Mucosa of stomach (tissue), 1 donor: Measurements from ENCODE around the gene TTLL6.
A peak's percentile ranks its signal among the peaks of the same experiment; 100 is the strongest.
"Not testable (repeated sequence)": the region's sequence is repeated elsewhere in the genome, so short reads cannot be mapped to it uniquely, and the experiment has no call there.

Experiments used
- H3K27me3 ChIP-seq: one replicate; pipeline ENCODE4 v1.7.0; 2013; ENCODE audit warnings: mild to moderate bottlenecking, low read length; ENCODE audit not compliant: control insufficient read depth, insufficient read depth
- H3K36me3 ChIP-seq: one replicate; pipeline ENCODE4 v1.7.0; 2013; ENCODE audit warnings: low read length; ENCODE audit not compliant: control insufficient read depth, insufficient read depth
- H3K4me1 ChIP-seq: one replicate; pipeline ENCODE4 v1.7.0; 2013; ENCODE audit warnings: mild to moderate bottlenecking, low read length; ENCODE audit not compliant: control insufficient read depth, insufficient read depth
- H3K4me3 ChIP-seq: one replicate; pipeline ENCODE4 v1.7.0; 2013; ENCODE audit warnings: low read length
- H3K9ac ChIP-seq: one replicate; pipeline ENCODE4 v1.7.0; 2013; ENCODE audit warnings: mild to moderate bottlenecking, low read length, moderate library complexity
- H3K9me3 ChIP-seq: one replicate; pipeline ENCODE4 v1.7.0; 2013; ENCODE audit warnings: mild to moderate bottlenecking, low read length, moderate library complexity; ENCODE audit not compliant: control insufficient read depth
- donor health status: Pancreatic carcinoma.

Gene TTLL6

DNA sequence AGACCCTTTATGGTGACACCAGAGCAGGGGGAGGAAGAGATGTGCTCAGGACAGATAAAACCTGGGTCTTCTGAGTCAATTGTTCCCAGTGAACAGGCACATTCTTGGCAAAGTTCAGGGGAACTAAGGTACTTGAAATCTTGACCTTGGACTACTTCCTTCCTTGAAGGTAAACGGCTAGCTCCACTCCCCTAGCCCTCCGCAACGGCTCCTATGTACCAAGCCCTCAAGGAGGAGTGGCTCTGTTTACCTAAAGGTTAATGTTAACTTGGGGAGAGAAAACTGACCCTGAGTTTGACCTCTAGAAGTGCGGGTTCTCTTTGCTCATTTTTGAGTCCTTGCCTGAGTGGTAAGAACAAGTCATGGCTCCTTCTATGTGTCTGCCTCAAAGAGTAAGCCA is 7.8 kb downstream of the TTLL6 start:
- Histone ChIP-seq H3K4me3 (no peak overlapping the region), H3K27me3 (no peaks in the 10 kb centered on the region)

DNA sequence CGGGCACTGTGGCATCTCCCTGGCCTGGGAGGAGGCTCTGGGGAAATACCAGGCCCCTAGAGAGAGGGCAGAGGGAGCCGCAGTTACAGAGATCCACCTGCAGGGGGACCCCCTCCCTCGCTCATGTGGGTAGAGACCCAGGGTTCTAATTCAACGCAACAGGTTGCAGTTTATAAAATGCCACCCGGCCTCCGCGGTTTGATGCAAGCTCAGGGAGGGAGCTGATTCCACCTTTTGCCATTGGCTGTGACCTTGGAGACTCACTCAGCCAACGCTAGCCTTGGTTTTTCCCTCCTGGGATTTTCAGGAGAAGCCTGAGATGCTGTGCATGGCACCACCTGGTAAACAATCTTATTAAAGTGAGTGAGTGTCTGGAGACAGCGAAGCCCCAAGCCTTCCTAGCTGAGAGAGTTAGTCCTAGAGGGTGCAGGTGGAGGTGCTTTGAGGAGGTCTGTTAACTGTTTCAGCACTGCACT is 12.1 kb downstream of the TTLL6 start:
- Histone ChIP-seq H3K9me3 (no peaks in the 10 kb centered on the region), H3K4me3 (no peak overlapping the region), H3K4me1 (peaks cover 34% of the 10 kb centered on the region), H3K27me3 (no peaks in the 10 kb centered on the region), H3K9ac (no peak overlapping the region), H3K36me3 (no peaks in the 10 kb centered on the region)

More for the DNA sequence above, 7.8 kb downstream of the TTLL6 start:
- no peaks in the 10 kb centered on the region for H3K36me3 ChIP-seq
- H3K9me3 ChIP-seq: no peaks in the 10 kb centered on the region
- H3K4me1 ChIP-seq: peaks cover 20% of the 10 kb centered on the region
- peak overlapping the region; percentile 19 for H3K9ac ChIP-seq

DNA sequence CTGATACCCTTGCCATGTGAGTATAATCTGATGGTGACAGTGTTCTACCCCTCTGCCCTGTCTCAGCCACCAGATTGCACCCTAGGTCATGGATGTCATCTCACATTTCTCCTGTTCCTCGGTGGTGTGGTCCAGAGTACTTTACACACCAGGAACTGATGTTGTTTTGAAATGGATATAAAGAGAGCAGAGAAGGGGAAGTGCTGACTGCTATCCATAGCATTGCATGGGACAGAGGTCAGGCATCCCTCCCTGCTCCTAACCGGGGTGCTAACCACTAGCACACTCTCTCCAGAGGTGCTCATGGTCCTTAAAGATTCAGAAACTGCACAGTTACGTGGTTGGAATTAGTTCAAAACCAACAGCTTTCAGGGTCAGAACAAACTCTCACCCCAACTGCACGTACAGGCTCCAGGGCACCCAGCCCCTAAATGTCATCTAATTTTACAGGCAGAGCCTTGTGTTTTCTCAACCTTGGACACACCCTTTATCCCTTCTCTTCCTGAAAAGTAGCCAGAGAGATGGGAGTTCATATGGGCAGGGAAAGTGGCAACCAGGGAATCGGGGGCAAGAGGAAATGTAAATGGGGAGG is 16.3 kb downstream of the TTLL6 start:
- Histone ChIP-seq H3K4me3 (no peak overlapping the region), H3K9me3 (no peaks in the 10 kb centered on the region), H3K9ac (no peak overlapping the region), H3K36me3 (no peaks in the 10 kb centered on the region), H3K27me3 (no peaks in the 10 kb centered on the region), H3K4me1 (peaks cover 40% of the 10 kb centered on the region)

DNA sequence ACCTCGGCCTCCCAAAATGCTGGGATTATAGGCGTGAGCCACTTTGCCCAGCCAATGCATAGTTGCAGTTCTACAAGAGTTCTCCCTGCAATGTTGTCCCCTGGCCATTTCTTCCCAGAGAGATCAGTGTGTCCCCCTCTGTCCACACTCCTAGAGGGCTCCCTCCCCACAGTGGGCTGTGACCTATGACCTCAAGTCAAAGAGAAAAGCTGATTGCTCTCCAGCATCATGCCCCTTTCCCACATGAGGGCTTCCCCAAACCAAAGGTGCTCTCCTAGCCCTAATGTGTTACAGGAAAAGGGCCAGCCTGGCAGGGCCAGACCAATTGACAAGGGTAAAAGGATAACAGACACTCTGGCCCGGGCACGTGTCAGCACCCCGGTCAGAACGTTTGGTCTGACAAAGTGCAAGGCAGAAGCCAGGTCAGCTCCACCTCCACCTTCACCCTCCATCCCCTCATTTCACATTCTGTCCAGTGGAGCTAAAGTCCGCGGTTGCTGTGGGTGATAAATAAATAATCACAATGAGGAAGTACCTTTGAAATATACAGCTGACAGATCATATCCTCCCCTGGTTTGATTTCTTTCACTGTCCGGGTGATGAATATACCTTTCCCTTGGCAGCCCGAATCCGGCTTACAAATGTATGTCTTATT is 17.8 kb downstream of the TTLL6 start:
- H3K27me3 ChIP-seq: no peaks in the 10 kb centered on the region
- no peak overlapping the region for H3K9ac ChIP-seq
- no peaks in the 10 kb centered on the region for H3K36me3 ChIP-seq
- H3K4me3 ChIP-seq: no peak overlapping the region
- H3K9me3 ChIP-seq: no peaks in the 10 kb centered on the region
- peaks cover 45% of the 10 kb centered on the region for H3K4me1 ChIP-seq

DNA sequence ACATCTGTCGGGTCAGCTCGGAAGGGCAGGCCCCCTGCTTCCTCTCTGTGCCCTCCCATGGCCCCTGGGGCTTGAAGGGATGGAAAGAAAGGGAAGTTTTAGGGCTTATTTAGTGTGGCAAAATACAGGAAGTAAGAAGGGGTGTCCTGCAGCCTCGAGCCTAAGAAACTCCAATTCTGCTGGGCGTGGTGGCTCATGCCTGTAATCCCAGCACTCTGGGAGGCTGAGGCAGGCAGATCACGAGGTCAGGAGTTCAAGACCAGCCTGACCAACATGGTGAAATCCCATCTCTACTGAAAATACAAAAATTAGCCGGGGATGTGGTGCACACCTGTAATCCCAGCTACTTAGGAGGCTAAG is 20.9 kb downstream of the TTLL6 start:
- not testable (repeated sequence) for H3K9me3 ChIP-seq, H3K36me3 ChIP-seq, H3K9ac ChIP-seq, H3K4me3 ChIP-seq, H3K27me3 ChIP-seq
- peaks cover 45% of the 10 kb centered on the region for H3K4me1 ChIP-seq

DNA sequence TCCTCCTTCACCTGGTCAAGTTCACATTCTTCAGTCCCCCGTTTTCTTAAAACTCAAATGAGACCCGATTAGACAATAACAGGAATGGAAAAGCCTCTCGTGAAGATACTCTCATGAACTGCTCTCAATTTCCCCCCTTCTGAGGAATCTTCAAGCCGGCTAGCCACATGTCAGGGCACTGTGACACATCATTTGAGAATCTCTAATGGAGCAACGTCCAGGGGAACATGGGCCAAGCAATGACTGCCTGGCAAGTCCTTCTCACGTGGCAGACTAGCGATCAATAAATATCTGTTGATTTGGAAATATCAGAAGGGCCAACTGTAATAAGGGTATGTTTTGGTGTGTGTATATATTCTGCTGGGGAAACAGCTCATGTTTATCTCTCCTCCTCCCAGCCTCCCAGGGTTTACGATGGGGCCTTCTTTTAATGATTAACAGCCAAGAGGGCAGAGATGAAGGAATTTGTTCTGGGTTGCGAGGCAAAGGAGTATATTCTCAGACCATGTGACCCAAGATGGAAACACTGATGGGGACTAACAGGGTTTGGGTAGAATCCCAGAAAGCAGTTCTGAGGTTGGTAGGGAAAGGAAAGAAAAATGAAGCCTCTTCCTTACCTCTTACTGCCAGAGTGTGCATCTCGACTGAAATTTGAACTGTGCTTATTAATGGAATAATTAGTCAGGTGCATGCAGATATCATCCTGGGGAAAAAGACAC is 21.4 kb downstream of the TTLL6 start:
- peaks cover 46% of the 10 kb centered on the region for H3K4me1 ChIP-seq
- no peaks in the 10 kb centered on the region for H3K9me3 ChIP-seq
- H3K4me3 ChIP-seq: no peak overlapping the region
- no peaks in the 10 kb centered on the region for H3K27me3 ChIP-seq
- H3K36me3 ChIP-seq: no peaks in the 10 kb centered on the region
- H3K9ac ChIP-seq: no peak overlapping the region

DNA sequence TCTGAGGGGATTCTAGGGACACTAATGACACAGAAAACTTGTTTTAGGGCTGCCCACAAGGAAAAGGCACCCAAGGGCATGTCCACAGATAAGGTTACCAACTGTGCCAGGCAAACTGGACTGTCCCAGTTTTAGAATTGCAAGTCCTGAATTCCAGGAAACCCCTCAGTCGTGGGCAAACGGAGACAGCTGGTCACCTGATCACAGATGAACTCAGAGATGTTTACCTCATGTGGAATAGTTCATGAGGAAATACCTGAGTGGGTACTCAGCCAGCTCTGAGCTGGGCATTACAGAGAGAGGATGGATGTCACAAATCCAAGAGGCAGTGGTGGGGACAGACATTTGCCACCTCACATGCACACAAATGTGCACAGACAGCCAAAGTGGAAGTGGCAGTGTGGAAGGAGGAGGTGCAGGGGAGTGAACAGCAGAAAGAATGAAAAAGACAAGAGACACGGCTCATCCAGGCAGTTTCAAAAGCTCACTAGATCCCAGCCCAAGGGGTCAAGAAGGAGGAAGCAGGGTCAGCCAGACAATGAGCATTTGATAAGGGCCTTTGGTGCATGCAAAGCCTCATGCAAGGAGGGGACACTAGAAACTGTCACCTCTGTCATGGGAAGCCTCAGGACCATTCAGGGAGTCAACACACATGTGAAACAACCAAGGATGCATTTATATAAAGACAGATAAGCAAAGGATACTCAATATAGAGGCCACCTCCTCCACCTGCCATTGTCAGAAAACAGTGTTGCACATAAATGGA is 24.8 kb downstream of the TTLL6 start:
- peaks cover 35% of the 10 kb centered on the region for H3K4me1 ChIP-seq
- no peaks in the 10 kb centered on the region for H3K9me3 ChIP-seq
- no peak overlapping the region for H3K9ac ChIP-seq
- no peak overlapping the region for H3K4me3 ChIP-seq
- no peaks in the 10 kb centered on the region for H3K36me3 ChIP-seq
- peaks cover 8% of the 10 kb centered on the region for H3K27me3 ChIP-seq

DNA sequence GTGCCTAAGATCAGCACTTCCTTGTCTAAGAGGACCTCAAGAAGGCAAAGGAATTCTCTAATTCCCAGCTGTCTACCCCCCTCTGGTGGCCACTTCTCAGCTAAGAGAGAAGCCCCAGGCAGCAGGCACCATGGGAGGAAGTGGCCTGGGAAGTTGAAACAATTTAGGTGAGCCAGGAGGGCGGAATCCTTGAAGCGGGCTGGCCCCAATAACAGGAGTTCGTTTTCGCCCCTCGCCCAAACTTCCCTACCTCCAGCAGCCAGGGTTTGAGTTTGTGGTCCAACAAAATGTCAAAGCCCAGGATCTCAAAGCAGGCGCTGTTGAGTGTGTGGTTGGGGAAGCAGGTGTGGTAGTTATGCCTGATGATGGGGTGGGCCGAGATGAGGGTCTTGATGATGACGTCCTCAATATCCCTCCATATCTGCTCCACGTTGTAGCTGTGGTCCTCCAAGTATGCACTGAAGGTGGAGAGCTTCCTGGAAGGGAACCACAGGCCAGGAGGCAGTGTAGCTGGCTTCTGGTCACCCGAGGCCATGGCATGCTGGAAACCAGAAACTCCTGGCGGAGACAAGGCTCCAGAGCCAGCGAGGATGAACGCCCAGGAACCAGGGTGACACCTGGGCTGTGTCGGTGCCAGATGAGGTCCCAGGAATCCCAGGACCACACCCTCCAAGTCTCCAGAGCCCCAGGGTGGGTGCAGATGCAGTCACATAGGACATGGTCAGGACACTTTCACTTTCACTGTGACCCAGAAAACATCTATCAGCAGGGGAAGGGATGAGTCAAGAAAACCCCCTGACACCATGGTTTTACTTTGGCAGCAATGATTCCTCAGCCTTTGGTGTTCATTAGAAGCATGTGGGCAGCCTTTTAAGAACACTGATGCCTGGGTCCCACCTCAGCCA is 25.6 kb downstream of the TTLL6 start:
- H3K9ac ChIP-seq: peak overlapping the region; percentile 12
- peaks cover 10% of the 10 kb centered on the region for H3K27me3 ChIP-seq

DNA sequence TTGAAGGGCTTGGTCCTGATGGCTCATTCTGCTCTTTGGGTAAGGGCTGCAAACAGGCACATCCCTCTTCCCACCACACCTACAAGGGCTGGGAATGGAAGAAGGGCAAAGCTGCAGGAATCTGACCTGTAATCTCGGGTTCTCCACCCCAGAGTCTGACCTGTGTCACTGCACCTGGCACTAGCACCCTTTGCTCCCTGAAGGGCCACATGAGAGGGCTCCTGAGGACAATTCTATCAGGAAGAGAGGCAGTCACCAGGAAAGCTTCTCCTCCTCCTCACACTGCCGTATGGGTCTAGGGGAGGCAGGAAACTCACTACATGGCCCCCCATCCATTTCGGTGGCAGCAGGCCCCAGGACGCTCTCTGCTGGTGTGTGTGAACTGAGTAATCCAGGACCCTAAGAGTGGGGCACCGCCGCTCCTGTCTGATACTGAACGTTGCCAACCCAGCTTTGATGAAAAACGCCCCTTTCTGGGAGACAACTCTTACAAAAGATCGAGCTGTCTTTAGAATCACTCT is 26.4 kb downstream of the TTLL6 start:
- H3K36me3 ChIP-seq: no peaks in the 10 kb centered on the region
- no peaks in the 10 kb centered on the region for H3K9me3 ChIP-seq
- H3K27me3 ChIP-seq: peaks cover 14% of the 10 kb centered on the region
- no peak overlapping the region for H3K4me3 ChIP-seq
- H3K9ac ChIP-seq: no peak overlapping the region
- peaks cover 22% of the 10 kb centered on the region for H3K4me1 ChIP-seq

More for the DNA sequence above, 25.6 kb downstream of the TTLL6 start:
- H3K4me1 ChIP-seq: peaks cover 29% of the 10 kb centered on the region
- H3K4me3 ChIP-seq: peak overlapping the region; percentile 14
- H3K9me3 ChIP-seq: no peaks in the 10 kb centered on the region
- H3K36me3 ChIP-seq: no peaks in the 10 kb centered on the region

DNA sequence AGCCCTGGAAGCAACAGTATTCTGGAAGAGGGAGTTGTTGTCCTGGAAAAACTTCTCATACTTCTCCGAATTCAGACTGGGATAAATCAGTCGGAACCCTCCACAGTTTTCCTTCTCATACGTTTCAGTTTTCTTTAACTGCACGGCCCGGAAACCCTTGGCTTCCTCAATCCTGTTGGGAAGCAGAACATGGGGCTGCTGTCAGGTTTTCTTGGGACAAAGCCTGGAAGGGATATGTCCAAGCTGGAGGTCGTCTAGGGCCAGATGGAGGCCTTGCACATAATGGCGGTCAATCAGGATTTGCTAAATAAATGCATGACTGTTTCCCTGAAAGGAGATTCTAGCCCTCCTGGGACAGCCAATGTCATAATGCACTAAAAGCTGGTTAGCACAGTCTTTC is 29.2 kb downstream of the TTLL6 start:
- Histone ChIP-seq H3K4me3 (no peak overlapping the region), H3K9ac (no peak overlapping the region), H3K9me3 (no peaks in the 10 kb centered on the region), H3K27me3 (peaks cover 14% of the 10 kb centered on the region), H3K4me1 (peaks cover 18% of the 10 kb centered on the region), H3K36me3 (no peaks in the 10 kb centered on the region)

DNA sequence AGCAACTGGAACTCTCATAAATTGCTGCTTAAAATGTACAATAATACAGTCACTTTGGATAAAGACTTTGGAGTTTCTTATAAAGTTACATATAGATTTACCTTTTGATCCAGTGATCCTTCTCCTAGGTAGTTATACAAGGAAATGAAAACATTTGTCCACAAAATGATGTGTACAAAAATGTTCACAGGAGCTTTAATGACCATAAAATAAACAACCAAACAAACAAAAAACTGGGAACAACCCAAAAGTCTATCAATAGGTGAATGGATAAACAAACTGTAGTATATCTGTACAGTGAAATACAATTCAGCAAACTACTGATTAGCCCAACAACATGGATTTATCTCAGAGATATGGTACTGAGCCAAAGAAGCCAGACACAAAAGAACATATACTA is 37.6 kb downstream of the TTLL6 start:
- no peaks in the 10 kb centered on the region for H3K27me3 ChIP-seq
- H3K4me1 ChIP-seq: no peaks in the 10 kb centered on the region
- no peaks in the 10 kb centered on the region for H3K36me3 ChIP-seq
- H3K9me3 ChIP-seq: no peaks in the 10 kb centered on the region
- no peak overlapping the region for H3K9ac ChIP-seq
- H3K4me3 ChIP-seq: no peak overlapping the region
